NCI-H774 (cell line): ENCODE measurements around the gene ADAMTS2.

Experiments
- DNase-seq: peaks from one replicate; lab custom pipeline; 2025; lab: John Stamatoyannopoulos, UW

The ADAMTS2 gene

GRCh38 chr5:179124853-179125788 lies 220.1 kb downstream of the ADAMTS2 start:
- DNase-seq, result no peak

DNA sequence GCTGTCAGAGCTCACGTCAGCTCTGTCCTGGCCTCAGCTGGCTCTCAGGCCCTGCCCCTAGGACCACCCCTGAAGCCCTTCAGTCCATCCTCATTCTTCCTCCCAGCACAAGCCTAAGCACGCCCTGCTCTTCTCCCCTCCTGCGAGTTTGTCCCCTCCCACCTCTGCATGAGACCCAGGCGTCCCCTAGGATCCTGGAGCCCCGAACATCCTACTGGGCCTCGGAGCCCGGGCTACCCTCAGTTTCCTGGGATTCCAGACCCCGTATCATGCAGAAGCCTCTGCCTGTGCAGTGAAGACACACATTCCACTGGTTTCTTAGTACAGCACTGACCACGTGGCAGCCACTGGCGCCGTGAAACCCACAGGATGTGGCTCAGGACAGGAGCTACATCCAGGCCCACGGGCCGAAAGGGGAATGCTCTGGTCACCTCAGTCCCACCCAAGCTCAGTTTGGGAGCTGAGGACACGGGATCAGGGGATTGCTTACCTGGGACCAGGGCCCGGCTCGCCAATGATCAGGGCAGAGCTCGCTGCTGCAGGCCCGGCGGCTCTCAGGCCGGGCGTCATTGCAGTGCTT lies 220.9 kb downstream of the ADAMTS2 start:
- DNase-seq, result no peak

DNA sequence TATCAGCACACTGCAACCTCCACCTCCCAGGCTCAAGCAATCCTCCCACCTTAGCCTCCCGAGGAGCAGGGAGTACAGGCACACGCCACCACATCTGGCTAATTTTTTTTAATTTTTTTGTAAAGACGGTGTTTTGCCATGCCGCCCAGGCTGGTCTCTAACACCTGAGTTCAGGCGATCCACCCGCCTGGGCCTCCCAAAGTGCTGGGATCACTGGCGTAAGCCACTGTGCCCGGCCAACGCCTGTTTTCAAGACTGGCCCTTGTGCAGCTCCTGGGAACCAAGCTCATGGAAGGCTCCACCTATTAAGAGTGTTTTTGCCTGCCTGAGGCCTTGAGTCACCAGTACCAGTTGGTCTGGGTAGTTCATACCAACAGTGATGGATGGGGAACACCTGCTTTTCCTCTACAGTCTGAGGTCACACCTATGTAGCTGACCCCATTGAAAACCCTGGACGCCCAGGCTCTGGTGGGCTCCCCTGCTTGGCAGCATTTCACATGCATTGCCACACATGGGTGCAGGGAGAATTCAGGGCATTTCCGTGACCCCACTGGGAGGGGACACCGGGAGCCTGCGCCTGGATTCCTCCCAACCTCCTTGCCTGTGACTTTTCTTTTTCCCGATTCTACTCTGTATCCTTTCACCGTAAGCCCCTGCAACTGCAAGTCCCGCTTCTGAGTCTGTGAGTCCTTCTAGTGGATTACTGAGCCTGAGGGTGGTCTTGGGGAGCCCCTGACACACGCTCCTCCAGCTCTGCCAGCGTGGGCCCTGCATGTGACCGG lies 221.6 kb downstream of the ADAMTS2 start:
- DNase-seq, result no peak

GRCh38 chr5:179123109-179123426 lies 222.2 kb downstream of the ADAMTS2 start:
- no peak for DNase-seq

- DNase-seq, result no peak
These were observed 222.7 kb downstream of the ADAMTS2 start for GRCh38 chr5:179122411-179123108.

GRCh38 chr5:179121667-179122111 lies 223.6 kb downstream of the ADAMTS2 start:
- no peak for DNase-seq

- no peak for DNase-seq
These were observed 224.2 kb downstream of the ADAMTS2 start for GRCh38 chr5:179120951-179121666.

- no peak for DNase-seq
These were observed 224.8 kb downstream of the ADAMTS2 start for GRCh38 chr5:179120421-179120861.

DNA sequence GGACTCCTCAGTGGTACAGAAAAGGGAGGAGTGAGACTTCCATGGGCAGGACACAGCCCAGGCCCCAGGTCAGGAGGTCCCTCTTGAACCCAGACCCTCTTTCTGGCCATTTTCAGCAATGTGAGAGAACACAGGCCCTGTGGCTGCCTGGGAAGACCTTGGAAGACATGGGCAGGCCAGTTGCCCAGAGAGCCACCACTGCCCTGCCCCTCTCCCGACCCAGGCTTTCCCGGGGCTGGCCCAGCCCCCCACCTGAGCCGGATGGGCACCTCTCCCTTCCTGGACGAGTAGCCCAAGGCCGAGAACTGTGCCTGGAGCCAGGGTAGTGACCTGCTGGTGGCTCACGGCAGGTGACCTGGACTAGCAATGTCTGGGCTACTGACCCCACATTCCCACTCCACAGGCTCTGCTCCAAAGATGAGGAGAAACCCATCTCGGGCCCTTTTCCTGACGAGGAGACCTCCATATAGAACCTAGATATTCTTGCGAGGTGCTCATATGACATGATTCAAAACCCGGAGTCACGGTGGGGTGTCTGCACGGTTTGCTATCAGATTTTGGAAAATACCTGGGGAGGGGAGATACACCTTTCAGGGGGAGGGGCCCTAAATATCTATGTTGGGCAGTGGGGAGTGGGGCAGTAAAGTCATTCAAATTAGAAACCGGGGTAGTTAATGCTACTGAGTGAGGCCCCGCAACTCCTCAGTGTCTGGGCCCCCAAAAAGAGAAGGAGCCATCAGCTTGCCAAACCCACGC lies 225.7 kb downstream of the ADAMTS2 start:
- no peak for DNase-seq

DNA sequence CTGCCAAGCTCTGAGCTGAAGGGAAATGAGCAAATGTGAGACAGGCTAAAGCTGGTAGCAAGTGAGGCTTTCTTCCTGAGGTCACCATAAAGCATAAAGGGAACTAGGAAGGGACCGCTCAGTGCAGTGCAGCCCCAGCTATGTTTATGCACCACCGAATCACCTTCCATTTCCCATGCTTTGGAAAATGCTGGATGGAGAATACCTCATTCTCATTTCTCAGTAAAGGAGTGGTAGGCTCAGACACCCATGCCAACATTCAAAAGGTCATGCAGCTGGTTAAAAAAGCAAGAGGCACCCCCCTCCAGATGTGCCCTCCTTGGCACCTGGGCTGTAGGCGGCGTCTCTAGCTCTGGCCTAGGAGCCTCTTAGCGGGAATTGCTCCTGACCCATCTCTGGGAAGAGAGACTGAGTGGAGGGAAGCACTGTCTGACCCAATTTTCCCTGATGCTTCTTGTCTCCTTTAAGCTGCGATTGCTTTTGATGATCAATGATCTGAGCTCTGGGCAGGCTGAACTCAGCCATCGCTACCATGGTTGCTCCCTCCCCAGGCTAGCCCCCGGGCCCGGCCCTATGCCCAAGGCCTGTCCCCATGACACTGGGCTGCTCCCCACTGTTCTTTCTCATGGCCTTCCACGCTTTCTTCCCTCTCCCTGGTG lies 226.4 kb downstream of the ADAMTS2 start:
- DNase-seq, result no peak

GRCh38 chr5:179118338-179118737 lies 226.9 kb downstream of the ADAMTS2 start:
- DNase-seq, result no peak

GRCh38 chr5:179115845-179116524 lies 229.3 kb downstream of the ADAMTS2 start:
- no peak for DNase-seq

- DNase-seq, result no peak
These were observed 230.0 kb downstream of the ADAMTS2 start for GRCh38 chr5:179115307-179115706.

DNA sequence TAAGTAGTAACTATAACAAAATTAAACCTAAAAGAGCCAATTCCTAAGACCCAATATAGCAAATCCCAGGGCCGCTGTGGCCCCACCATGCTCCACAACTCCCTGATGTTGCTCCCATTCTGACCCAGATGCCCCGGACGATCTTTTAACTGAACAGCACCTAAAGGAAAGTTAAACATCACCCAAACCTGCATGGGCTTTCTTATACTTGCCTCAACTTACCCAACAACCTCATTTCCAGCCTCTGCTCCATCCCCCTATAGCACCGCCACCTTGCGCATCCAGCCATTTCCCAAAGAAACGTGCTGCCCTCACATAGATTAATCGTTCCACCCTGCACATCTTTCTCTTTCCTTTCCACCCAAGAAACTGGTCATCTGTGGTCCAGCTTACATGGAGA lies 230.5 kb downstream of the ADAMTS2 start:
- no peak for DNase-seq

- DNase-seq, result no peak
These were observed 231.2 kb downstream of the ADAMTS2 start for GRCh38 chr5:179113945-179114641.

DNA sequence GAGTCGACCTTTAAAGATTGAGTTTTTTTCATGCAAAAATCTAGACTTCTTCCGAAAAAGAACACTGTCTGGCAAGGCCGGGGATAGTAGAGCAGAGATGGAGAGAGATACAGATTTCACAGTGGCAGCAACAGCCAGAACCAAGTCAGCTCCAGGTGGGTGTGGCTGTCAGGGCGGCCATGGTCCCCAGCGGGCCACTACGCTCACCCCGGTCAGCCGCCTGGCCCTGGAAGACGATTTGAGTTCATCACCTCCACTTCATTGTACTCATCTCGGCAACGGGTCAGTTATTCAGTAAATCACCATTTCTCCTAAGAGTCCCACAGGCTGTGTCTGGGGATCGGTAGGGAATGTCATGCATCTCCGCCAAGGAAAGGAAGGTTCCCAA lies 232.1 kb downstream of the ADAMTS2 start:
- DNase-seq, result no peak

- DNase-seq, result no peak
These were observed 232.7 kb downstream of the ADAMTS2 start for GRCh38 chr5:179112469-179113142.
